GM23248 (cell line): ENCODE data around the gene YWHAB.

Experiments used
- EZH2 ChIP-seq: fragments of 200-600 bp; sonication (generic); IDR thresholded peaks from 2 replicates; pipeline ENCODE4 v1.6.1; 2018; ENCODE audit warnings: antibody characterized with exemption, mild to moderate bottlenecking; ENCODE audit not compliant: insufficient read depth, poor library complexity, severe bottlenecking
- EZH2phosphoT487 ChIP-seq: fragments of 200-600 bp; sonication (generic); IDR thresholded peaks from 2 replicates; pipeline ENCODE4 v1.6.1; 2018; ENCODE audit warnings: antibody characterized with exemption, moderate library complexity, mild to moderate bottlenecking, low read depth; ENCODE audit not compliant: insufficient read depth

DNA sequence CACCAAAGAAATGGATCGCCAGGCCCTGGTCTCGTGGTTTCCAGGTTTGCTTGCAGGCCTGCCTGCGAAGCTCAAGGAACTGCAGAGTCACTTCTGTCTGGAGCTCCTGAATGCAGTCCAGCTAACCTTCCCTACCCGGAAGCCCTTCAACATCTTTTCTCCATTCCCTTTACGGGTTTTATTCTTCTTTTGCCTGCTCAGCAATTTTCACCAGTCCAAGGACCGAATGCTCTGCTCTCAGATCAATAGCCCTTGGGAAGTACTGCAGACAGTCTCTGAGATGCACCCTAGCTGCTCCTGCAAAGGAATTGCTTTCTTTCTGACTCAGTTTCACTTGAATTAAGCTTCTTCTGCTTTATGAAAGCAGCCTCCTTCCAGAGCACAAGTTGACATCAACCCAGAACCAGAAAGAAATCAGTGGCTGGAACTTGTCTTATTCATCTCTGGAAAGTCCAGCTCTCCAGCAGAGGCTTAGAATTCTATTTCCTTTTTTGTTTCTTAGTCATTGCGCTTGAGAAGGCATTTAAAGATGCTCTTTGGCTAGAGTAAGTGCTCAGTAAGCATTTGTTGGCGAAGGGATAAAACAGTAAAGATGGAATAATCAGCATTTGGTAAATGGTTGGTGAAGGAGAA is 18.7 kb upstream of the YWHAB start:
- TF ChIP-seq EZH2, result no peak
- TF ChIP-seq EZH2phosphoT487, result no peak
